K562 (cell line): Measurements from ENCODE around the gene ABCB6. TPM values are rescaled to one million over a fixed set of nuclear protein-coding genes. Genes with fewer than 3 reads are reported as not detected.

Experiments
- BMI1 ChIP-seq: fragments of 150-350 bp; IDR thresholded peaks from 2 replicates; pipeline ENCODE4 v1.6.1; 2014; ENCODE audit warnings: low read length
- ELF2 ChIP-seq: fragments of 250-450 bp; sonication (Bioruptor Pico); IDR thresholded peaks from 2 replicates; pipeline ENCODE4 v1.5.0; 2021; ENCODE audit warnings: mild to moderate bottlenecking
- EP300 ChIP-seq: IDR thresholded peaks from 2 replicates; pipeline ENCODE4 v1.6.1; 2012; ENCODE audit warnings: low read length, improper control_type of control experiment
- FOXA3 ChIP-seq, 2 experiments: fragments of 450-650 bp in 1 of 2; sonication (generic) in 1 of 2; formaldehyde crosslinking; IDR thresholded peaks in 1 of 2; conservative IDR thresholded peaks in 1 of 2; 2 replicates each; pipeline versions ENCODE4 v1.4.0 to v1.8.0; 2020 to 2022; ENCODE audit warnings: mild to moderate bottlenecking in 2 of 2, missing genetic modification reagents in 1 of 2
- FOXP1 ChIP-seq: sonication (generic); formaldehyde crosslinking; IDR thresholded peaks from 2 replicates; pipeline ENCODE4 v1.8.0; 2022; ENCODE audit warnings: mild to moderate bottlenecking, missing genetic modification reagents
- JUNB ChIP-seq: fragments of 450-650 bp; formaldehyde crosslinking; conservative IDR thresholded peaks from 2 replicates; pipeline ENCODE4 v1.4.0; 2020; ENCODE audit warnings: mild to moderate bottlenecking
- JUND ChIP-seq, 2 experiments: IDR thresholded peaks; 2 replicates in 1 of 2; 3 replicates in 1 of 2; pipeline ENCODE4 v1.6.1; 2011; ENCODE audit warnings: borderline replicate concordance in 2 of 2, low read depth in 2 of 2, low read length in 2 of 2, improper control_type of control experiment in 1 of 2, missing biosample characterization in 1 of 2, missing genetic modification characterization in 1 of 2, missing genetic modification reagents in 1 of 2
- KAT7 ChIP-seq: sonication (generic); formaldehyde crosslinking; IDR thresholded peaks from 2 replicates; pipeline ENCODE4 v1.8.0; 2022; ENCODE audit warnings: missing genetic modification reagents, mild to moderate bottlenecking, borderline replicate concordance
- MEF2A ChIP-seq: IDR thresholded peaks from 2 replicates; pipeline ENCODE4 v1.6.1; 2011; ENCODE audit warnings: low read depth, mild to moderate bottlenecking, low read length, moderate library complexity; ENCODE audit not compliant: control insufficient read depth
- MTF1 ChIP-seq: fragments of 250-450 bp; sonication (Bioruptor Pico); IDR thresholded peaks from 2 replicates; pipeline ENCODE4 v1.9.0; 2021; ENCODE audit warnings: moderate library complexity, mild to moderate bottlenecking, inconsistent platforms, borderline replicate concordance
- PML ChIP-seq: IDR thresholded peaks from 2 replicates; pipeline ENCODE4 v1.6.1; 2012; ENCODE audit warnings: low read length, inconsistent platforms
- PRPF4 ChIP-seq: fragments of 200-400 bp; formaldehyde crosslinking; IDR thresholded peaks from one replicate; pipeline ENCODE4 v1.6.1; 2017; ENCODE audit warnings: low read length, low read depth, mild to moderate bottlenecking; ENCODE audit not compliant: insufficient read depth, poor library complexity, severe bottlenecking
- RBM22 ChIP-seq: fragments of 200-400 bp; formaldehyde crosslinking; IDR thresholded peaks from 2 replicates; pipeline ENCODE4 v1.6.1; 2018; ENCODE audit warnings: low read length, low read depth; ENCODE audit not compliant: poor library complexity, severe bottlenecking
- RCOR1 ChIP-seq, 2 experiments: IDR thresholded peaks; 2 replicates each; pipeline ENCODE4 v1.6.1; 2012; ENCODE audit warnings: low read depth in 2 of 2, low read length in 2 of 2, borderline replicate concordance in 1 of 2, improper control_type of control experiment in 1 of 2
- SRSF9 ChIP-seq: fragments of 200-400 bp; formaldehyde crosslinking; IDR thresholded peaks from 2 replicates; pipeline ENCODE4 v1.6.1; 2017; ENCODE audit warnings: low read depth, low read length, borderline replicate concordance
- TAF9B ChIP-seq: fragments of 450-650 bp; IDR thresholded peaks from 2 replicates; pipeline ENCODE4 v1.6.1; 2018; ENCODE audit warnings: mild to moderate bottlenecking; ENCODE audit not compliant: partially characterized antibody
- ZC3H8 ChIP-seq: fragments of 450-650 bp; IDR thresholded peaks from 2 replicates; pipeline ENCODE4 v1.6.1; 2017
- polyA plus RNA-seq, 8 experiments: library from polyadenylated mRNA; depleted of rRNA in 4 of 8; stranded (reverse) in 5 of 8; unstranded in 3 of 8; fragments of >200 nt; fragmentation: Nextera tagmentation in 2 of 8; fragmentation: Illumina TruSeq in 1 of 8; extraction: Ambion mirVana in 2 of 8; extraction: Trizol in 1 of 8; gene quantifications; 2 replicates each; pipeline versions ENCODE4 v1.2.1 to v1.2.3, GENCODE V29; 2011 to 2014; ENCODE audit warnings: inconsistent platforms in 1 of 8, missing spikeins in 1 of 8
- total RNA-seq, 7 experiments: library from RNA; depleted of rRNA in 6 of 7; stranded (reverse); fragments of >200 nt in 6 of 7; fragmentation: Illumina TruSeq in 2 of 7; extraction: Trizol in 2 of 7; gene quantifications; 2 replicates each; pipeline versions ENCODE4 v1.2.1 to v1.2.3, GENCODE V29; 2011 to 2021; ENCODE audit warnings: low replicate concordance in 1 of 7
- TF ChIP-seq, protein P1 (sequence below): fragments of 450-650 bp; IDR thresholded peaks from 2 replicates; pipeline ENCODE4 v1.6.1; 2016; ENCODE audit warnings: mild to moderate bottlenecking
- TF ChIP-seq, protein P2 (sequence below): fragments of 450-650 bp; IDR thresholded peaks from 2 replicates; pipeline ENCODE4 v1.6.1; 2016; ENCODE audit warnings: borderline replicate concordance
- TF ChIP-seq, protein P3 (sequence below): IDR thresholded peaks from 2 replicates; pipeline ENCODE4 v1.6.1; 2011; ENCODE audit warnings: borderline replicate concordance, low read depth, mild to moderate bottlenecking, moderate library complexity, low read length; ENCODE audit not compliant: insufficient read depth, poor library complexity, severe bottlenecking

ABCB6 gene
- total and polyA plus RNA-seq, 9 of the 15 experiments (the other 6 are each of a cell fraction or from before 2014, with no cell fraction given) = 3.7 to 29.8 (median 16.8) TPM

DNA sequence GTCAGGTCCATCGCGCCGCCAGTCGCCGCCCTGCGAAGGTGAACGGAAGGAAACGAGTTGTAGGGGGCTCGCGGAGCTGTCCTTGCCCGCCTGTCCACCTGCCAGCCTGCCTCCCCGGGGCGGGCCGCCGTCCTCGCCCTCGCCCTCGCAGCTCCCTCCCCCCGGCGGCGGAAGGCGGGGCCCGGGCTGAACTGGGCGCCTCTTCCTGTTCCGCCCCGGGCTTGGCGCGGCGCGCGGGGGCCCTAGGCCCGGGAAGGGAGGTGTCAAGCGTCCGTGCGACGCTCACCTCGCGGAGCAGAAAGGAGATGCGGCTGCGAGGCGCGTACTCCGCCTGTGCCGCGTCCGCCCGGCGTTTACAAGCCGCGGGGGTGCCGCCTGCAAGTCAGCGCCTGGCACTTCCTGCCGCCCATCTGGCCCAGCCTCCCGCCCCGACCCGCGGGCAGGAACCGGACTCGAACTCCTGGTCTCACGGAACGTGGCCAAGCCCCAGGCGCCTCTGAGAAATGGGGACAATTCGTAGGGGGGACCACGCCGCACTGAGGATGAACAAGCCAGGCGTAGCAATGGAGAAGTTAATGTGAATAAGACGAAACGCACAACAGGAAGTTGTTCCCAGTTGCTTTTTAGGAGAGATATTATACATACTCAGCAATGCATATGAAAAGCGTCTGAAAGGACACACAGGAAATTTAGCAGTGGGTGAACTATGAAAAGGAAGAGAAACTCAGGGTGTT is 41.8 kb downstream of the ABCB6 start, which contains the start of gene CNPPD1 (continued):
- TF ChIP-seq, protein P1, sequence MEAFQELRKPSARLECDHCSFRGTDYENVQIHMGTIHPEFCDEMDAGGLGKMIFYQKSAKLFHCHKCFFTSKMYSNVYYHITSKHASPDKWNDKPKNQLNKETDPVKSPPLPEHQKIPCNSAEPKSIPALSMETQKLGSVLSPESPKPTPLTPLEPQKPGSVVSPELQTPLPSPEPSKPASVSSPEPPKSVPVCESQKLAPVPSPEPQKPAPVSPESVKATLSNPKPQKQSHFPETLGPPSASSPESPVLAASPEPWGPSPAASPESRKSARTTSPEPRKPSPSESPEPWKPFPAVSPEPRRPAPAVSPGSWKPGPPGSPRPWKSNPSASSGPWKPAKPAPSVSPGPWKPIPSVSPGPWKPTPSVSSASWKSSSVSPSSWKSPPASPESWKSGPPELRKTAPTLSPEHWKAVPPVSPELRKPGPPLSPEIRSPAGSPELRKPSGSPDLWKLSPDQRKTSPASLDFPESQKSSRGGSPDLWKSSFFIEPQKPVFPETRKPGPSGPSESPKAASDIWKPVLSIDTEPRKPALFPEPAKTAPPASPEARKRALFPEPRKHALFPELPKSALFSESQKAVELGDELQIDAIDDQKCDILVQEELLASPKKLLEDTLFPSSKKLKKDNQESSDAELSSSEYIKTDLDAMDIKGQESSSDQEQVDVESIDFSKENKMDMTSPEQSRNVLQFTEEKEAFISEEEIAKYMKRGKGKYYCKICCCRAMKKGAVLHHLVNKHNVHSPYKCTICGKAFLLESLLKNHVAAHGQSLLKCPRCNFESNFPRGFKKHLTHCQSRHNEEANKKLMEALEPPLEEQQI = no peak
- TF ChIP-seq, protein P2, sequence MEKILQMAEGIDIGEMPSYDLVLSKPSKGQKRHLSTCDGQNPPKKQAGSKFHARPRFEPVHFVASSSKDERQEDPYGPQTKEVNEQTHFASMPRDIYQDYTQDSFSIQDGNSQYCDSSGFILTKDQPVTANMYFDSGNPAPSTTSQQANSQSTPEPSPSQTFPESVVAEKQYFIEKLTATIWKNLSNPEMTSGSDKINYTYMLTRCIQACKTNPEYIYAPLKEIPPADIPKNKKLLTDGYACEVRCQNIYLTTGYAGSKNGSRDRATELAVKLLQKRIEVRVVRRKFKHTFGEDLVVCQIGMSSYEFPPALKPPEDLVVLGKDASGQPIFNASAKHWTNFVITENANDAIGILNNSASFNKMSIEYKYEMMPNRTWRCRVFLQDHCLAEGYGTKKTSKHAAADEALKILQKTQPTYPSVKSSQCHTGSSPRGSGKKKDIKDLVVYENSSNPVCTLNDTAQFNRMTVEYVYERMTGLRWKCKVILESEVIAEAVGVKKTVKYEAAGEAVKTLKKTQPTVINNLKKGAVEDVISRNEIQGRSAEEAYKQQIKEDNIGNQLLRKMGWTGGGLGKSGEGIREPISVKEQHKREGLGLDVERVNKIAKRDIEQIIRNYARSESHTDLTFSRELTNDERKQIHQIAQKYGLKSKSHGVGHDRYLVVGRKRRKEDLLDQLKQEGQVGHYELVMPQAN = no peak
- TF ChIP-seq TAF9B (no peak), PML (peak; percentile 47; the same call in 1 of the 2 replicates), JUND (IDR thresholded peaks at IDR 0.05; ENCODE audit: borderline replicate concordance, low read depth, low read length) (no peak; the same call in 1 of the 2 replicates), JUND (tag; IDR thresholded peaks at IDR 0.05; ENCODE audit: borderline replicate concordance, low read depth, low read length) (no peak; the same call in 2 of the 3 replicates), MTF1 (CRISPR knock-in tag) (no peak), ZC3H8 (no peak), FOXA3 (CRISPR knock-in tag; conservative IDR thresholded peaks at IDR 0.05 in 1 of 2, IDR thresholded peaks at IDR 0.05 in 1 of 2) (no peak), RBM22 (no peak), BMI1 (no peak), KAT7 (CRISPR knock-in tag) (no peak), PRPF4 (no peak), MEF2A (no peak), FOXP1 (no peak), EP300 (no peak), RCOR1 (IDR thresholded peaks at IDR 0.05; ENCODE audit: borderline replicate concordance in 1 of 2, low read depth in 2 of 2, low read length in 2 of 2) (no peak), JUNB (CRISPR knock-in tag) (no peak), SRSF9 (no peak), ELF2 (CRISPR knock-in tag) (peak; percentile 54; the same call in 1 of the 2 replicates)
- TF ChIP-seq, protein P3, sequence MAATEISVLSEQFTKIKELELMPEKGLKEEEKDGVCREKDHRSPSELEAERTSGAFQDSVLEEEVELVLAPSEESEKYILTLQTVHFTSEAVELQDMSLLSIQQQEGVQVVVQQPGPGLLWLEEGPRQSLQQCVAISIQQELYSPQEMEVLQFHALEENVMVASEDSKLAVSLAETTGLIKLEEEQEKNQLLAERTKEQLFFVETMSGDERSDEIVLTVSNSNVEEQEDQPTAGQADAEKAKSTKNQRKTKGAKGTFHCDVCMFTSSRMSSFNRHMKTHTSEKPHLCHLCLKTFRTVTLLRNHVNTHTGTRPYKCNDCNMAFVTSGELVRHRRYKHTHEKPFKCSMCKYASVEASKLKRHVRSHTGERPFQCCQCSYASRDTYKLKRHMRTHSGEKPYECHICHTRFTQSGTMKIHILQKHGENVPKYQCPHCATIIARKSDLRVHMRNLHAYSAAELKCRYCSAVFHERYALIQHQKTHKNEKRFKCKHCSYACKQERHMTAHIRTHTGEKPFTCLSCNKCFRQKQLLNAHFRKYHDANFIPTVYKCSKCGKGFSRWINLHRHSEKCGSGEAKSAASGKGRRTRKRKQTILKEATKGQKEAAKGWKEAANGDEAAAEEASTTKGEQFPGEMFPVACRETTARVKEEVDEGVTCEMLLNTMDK = no peak
